Stimulated activated CD4-positive, alpha-beta T cell treated with anti-CD3 and anti-CD28 coated beads, Interleukin-12 subunit alpha, Interleukin-12 subunit beta, amount 100 ng/mL, for 4 hours (primary cell): ENCODE measurements around the gene LRG1.
"Not testable (repeated sequence)": the region's sequence is repeated elsewhere in the genome, so short reads cannot be mapped to it uniquely, and the experiment has no call there.

Source experiments
- DNase-seq: peaks from one replicate; pipeline ENCODE4 v3.0.0-alpha.2; 2020

The LRG1 gene

DNA sequence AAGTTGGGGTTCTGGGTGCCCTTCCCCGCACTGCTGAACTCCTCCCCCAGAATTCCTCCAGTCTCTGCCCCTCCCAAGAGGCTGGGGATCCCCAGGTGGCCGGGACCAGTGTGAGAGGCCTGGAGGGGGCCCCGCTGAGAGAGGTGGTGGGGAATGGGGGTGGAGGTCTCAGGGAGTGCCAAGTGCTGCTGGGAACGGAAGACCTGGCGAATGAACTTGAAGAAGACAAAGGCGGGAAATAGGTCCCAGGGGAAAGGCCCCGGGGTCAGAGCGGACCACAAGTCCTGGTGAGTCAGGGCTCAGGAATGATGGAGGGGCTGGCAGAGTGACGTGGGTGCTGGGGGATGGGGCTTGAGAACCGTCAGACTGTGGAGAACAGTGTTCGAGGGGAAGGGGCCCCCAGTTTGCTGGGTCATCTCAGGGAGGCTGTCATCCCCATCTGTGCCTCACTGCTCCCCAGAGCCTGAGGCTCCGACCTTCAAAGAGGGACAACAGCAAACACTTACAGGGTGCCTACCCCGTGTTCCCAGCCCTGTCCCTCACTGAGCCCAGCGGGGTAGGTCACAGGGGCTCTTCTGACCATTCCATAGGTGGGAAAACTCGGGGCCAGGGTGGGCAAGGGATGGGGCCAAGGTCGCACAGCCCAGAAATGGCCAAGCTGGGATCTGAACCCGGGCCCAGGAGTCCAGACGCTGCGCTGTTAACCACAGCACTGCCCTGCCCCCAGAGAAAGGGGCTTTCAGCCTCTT lies 35.6 kb upstream of the LRG1 start:
- DNase-seq: no peak

DNA sequence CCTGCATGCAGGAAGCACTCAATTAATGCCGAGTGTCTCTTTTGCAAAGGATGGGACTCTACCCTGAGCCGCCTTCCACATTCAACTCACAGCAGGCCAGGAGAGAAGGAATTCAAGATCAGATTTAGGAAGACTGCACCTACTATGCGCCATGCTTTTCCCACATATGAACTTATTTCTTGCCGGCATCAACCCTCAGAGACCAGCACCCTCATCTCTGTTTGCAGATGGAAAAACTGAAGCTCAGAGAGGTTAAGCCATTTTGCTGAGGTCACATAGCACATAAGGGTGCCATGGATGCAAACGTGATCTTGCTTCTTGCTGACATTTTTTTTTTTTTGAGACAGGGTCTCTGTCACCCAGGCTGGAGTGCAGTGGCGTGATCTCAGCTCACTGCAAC lies 33.8 kb upstream of the LRG1 start:
- DNase-seq: no peak

DNA sequence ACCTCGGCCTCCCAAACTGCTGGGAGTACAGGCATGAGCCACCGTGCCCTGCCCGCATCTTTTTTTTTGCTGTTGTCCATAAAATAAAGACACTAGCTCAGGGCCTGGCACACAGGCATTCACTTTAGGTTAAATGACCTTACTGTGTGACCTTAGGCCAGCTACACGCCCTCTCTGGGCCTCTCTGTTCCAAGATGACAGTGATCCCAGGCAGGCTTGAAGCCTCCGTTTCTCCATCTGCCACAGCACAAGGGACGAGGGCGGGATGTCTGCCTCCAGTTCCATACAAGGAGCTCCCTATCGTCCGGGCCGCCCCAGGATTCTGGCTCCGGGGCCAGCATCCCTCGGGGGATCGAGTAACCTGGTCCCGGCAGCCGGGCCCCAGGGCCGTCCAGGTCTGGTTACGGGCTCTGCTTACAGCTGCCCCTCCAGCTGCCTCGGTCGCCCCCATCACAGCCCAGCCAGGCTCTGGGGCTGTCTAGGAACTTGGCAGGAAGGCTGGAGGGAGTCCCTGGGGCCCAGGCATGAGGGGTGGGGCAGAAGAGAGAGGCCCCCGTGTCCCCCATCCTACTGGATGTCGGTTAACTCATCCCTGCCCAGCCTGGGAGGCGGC lies 31.6 kb upstream of the LRG1 start:
- DNase-seq: no peak

DNA sequence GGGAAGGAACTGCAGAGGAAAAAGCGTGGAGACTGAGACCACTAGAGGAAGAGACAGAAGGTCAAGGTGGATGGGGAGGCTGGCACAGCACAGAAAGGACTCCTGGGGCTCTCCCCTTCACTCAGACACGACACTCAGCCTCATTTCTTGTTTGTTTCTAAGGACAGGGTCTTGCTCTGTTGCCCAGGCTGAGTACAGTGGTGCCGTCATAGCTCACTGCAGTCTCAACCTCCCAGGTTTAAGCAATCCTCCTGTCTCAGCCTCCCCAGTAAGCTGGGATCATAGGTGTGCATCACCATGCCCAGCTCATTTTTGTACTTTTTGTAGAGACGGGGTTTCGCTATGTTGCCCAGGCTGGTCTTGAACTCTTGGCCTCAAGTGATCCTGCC lies 31.1 kb upstream of the LRG1 start:
- DNase-seq: no peak

DNA sequence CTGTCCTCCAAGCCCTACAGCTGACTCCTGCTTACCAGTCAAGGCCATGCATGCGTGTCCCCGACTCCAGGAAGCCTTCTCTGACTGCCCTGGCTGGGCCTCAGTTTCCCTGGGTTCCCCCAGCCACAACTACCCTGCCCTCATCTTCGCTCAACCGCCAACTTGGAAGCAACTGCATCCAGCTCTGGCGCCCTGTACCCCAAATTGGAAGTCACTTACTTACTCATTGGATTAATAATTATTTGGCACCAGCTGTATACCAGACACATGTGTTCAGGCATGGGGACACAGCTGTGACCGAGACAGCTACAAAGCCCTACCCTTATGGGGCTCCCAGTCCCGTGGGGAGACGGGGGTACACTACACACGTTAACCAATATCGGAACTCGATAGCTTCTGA lies 30.6 kb upstream of the LRG1 start:
- DNase-seq: no peak

DNA sequence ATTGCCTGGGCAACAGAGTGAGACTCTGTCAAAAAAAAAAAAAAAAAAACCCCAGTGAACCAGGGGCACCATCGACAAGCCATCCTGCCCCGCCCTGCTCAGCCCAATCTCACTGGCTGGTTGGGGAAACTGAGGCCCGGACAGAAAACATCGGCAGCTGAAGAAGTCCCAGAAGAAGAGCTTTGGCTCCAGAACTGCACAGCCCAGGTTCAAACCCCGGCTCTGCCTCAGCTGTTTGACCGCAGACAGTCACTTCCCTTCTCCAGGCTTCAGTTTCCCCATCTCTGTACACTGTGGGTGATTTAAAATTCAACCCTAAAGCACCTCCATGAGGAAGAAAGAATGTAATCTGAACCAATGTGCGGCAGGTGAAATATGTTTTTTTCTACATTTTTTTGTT lies 29.1 kb upstream of the LRG1 start:
- no peak for DNase-seq

DNA sequence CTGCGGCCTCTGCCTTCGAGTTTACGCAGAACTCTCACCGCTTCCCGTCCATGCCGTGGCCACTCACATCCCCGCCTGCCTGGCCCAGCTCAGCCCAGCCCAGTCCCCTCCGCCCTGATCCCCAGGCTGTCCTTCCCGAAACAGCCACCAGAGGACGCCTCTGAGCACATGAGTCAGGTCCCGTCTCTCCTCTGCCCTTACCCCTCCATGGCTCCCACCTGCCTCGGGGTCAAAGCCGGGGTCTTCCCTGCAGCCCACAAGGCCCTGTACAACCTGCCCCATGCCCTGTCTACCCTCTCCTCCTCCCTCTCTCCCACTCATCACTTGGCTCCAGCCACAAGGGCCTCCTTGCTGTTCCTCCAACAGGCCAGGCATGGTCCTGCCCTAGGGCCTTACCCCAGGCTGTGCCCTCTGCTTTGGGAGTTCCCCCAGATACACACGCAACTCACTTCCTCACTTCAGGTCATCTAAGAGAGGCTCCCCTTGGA lies 27.8 kb upstream of the LRG1 start:
- DNase-seq: peak; percentile 53

DNA sequence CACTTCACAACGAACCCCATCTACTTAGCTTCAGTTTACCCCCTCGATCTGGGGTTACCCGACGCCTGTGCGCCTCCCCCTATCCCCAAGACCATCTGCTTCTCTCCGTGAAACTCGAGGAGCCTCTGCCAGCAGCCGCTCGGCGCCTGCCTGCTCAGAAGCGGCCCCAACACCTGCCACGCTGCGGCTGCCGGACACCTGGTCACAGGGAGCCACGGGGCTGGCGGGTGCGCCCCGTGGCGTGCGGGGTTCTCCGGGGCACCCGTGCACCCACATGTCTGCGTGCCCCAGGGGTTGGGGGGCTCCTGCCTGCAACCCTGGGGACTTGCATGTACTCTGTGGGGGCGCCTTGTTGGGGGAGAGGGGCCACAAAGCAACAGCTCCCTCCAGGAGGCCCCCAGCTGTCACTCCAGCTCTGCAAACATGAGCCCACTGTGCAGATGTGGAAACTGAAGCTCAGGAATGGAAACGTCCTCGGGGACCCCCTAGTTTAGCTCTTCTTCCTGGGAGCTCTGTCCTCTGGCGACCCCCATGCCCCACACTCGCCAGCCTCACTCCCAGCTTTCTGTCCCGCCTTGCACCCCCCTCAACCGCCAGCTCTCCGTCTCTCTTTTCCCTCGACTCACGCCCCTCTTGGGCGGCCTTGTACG lies 26.7 kb upstream of the LRG1 start:
- DNase-seq: no peak

DNA sequence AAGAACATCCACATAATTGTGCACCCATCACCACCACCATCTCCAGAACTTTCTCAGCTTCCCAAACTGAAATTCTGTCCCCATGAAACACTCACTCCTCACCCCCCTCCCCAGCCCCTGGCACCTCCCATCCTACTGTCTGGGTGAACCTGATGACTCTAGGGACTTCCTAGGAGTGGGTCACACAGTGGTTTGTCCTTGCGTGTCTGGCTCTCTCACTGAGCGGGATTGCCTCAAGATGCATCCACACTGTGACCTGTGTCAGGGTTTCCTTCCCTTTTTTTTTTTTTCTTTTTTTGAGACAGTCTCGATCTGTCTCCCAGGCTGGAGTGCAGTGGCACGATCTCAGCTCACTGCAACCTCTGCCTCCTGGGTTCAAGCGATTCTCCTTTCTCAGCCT lies 23.7 kb upstream of the LRG1 start:
- not testable (repeated sequence) for DNase-seq

DNA sequence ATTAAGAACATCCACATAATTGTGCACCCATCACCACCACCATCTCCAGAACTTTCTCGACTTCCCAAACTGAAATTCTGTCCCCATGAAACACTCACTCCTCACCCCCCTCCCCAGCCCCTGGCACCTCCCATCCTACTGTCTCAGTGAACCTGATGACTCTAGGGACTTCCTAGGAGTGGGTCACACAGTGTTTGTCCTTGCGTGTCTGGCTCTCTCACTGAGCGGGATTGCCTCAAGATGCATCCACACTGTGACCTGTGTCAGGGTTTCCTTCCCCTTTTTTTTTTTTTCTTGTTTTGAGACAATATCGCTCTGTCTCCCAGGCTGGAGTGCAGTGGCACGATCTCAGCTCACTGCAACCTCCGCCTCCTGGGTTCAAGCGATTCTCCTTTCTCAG lies 22.2 kb upstream of the LRG1 start:
- not testable (repeated sequence) for DNase-seq

DNA sequence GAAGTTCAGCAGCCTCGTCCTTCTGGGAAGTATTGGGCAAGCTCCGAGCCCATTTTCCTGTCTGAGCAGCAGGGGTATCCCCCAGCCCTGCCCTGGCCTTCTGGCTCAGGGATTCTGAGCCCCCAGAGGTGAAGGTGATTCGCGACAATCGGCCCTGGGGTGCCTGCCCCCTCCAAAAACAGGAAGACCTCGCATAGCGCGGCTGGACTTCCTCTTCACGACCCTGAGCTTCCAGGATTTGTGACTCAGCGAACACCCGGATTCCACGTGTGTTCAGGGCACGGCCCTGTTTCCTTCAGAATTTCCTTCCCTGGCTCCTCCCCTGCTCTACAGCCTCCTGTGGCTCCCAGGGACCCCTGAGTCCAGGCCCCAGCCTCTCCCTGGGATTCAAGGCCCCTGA lies 19.7 kb upstream of the LRG1 start, which contains the start of gene SEMA6B:
TSS of gene SEMA6B (minus strand) at position 116 of the 400 bp plus-strand sequence. CDS start 1,227 bp downstream, outside the sequence.
- DNase-seq: no peak

DNA sequence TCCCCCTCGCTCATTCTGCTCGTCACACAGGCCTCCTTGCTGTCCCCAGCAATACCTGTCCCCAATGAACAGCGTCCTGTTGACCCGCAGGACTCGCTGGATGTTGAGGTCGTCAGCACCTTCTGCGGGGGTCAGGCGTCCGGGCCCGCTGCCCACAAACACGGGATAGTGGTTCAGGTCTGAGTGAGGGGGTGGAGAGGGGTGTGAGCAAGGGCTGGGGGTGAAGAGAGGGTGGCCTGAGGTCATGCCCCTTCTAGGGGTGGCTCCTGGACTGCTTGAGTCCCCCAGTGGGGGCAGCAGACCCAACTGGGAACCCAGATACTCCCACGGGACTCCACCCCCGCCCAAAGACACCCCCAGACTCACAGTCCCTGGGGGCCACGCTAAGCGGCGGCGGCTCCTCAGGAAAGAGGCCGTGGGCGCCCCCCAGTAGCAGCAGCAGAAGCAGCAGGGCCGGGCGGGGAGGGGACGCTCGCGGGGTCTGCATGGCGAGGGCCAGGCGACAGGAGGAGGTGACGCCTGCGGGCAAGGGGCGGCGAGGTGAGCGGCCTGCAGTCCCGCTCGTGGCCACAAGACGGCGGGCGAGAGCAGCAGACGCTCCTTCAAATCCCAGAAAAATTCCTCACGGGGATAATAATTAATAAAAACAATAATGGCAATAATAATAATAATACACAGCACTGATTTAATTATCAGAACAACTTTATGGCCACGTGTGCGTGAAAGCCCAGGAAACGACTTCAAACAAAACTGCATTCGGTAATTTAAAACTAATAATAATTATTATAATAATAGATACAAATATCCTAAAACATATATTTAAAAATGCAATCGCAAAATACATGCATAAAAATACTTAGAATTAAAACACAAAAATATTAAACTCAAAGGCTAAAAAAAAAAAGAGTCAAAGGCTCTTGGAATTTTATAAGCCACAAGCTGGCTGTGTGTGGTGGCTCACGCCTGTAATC lies 18.4 kb upstream of the LRG1 start:
- peak; percentile 33 for DNase-seq

DNA sequence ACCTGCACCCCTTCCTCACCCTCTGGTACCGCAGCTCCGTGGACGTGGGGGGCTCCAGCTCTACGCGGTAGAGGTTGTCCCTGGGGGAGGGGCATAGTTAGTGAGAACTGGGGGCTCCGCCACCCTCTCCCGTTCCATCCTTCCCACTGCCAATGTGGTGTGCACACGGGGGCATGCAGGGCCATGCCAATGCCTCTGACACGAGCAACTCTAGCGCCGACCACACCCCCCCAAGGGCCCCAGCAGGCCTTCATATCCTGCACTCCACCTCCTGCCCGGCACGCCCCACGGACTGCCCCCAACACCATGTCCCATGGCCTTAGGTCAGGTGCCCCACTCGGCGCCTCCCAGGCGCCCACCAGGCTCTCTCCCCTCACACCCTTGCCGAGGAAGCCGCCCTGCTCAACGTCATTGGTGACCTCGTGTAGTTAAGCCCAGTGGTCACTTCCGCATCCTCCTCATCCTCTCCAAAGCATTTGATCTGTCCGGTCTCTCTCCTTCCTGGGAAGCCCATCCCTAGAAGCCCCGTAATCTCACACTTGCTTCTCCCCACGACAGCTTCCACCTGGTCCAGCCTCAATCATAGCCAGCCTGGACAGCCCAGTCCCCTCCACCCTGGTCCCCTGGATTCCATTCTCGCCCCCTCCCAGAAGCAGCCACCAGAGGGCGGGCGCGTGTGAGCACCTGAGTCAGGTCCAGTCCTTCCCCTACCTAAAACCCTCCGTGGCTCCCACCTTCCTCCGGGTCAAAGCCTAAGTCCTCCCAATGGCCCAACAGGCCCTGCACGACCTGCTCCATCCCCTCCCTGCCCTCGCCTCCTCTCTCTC lies 17.5 kb upstream of the LRG1 start:
- no peak for DNase-seq

DNA sequence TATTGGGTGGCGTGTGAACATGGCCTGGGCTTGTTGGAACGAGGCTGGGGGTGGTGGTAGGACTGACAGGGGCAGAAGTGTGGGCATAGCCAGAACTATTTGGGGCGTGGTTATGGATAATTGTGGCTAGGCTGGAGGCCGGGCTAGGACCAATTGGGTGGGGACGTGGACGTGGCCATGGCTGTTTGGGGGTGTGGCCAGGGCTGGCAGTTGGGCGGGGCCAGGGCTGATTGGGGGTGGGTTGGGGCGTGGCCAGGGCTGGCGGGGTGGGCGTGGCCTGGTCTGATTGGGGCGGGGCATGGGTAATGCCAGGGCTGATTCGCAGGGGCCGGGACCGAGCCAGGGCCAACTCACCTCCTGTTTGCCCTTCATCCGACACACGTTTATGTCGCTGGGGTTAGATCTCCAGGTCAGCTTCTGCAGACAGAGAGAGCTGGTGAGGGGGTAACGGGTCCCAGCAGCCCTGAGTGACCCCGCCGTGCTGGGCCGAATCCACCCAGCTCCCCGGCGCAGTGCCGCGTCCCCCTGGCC lies 16.8 kb upstream of the LRG1 start:
- peak; percentile 11 for DNase-seq

DNA sequence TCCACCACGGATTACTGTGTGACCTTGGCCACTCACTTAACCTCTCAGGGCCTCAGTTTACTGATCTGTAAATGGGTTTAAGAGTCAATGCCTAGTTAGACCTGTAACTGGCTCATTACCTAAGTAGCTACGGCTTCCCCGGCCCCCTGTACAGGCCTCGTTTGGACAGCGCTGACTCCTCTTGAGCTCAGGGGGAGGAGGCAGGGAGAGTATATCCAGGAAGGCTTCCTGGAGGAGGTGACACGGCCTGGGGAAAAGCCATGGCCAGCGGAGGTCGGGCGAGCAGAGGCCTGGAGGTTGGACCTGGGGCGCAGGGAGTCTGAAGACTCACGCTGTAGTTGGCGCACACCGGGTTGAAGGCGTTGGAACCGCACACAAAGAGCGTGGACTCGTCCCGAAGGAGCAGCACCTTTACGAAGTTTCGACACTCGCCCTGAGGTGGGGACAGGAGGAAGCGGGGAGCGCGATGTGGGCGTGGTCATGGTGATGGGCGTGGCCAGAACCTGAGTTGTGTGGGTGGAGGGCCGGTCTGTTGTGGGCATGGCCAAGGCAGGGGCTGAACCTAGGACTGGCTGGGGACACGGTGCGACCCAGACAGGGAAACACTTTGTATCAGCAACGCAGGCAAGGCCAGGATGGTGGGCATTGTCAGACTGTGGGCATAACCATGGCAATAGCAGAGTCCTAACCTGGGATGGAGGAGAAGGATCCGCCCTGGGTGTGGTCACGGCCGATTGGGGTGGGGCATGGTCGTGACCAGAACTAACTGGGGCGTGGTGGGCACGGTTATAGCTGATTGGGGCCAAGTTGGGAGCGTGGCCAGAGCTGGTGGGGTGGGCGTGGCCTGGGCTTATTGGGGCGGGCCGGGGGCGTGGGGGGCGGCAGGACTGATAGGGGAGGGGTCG lies 16.1 kb upstream of the LRG1 start:
- DNase-seq: no peak

DNA sequence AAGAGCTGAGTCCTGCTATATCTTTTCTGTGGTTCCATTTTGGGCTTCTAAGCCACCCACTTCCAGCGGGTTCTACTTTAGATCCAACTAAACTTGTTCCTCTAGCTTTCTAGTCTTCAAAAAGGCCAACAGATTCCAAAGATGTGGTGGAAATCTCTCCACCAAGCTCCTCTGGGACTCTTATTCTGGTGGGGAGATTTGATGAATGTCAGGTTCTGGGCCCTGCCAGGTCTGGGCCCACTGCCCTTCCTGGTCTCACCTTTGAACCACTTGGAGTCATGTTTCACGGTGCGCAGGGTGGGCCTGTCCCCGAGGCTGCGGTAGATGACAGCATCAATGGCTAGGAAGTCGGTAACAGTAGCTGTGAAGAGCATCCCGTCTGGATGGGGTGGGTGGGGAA lies 14.9 kb upstream of the LRG1 start:
- no peak for DNase-seq

DNA sequence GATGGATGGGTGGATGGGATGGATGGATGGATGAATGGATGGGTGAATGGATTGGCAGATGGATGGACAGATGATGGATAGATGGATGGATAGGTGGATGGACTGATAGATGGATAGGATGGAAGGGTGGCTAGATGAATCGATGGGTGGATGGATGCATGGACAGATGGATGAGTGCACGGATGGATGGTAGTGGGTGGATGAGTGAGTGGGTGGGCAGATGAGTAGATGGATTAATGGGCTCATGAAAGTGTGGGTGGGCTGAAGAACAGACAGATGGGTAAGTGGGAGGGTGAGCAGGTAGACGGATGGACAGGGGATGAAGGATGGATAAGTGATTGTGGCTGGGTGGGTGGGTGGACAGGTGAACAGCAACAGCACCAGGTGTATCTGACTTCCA lies 13.9 kb upstream of the LRG1 start:
- DNase-seq: no peak

DNA sequence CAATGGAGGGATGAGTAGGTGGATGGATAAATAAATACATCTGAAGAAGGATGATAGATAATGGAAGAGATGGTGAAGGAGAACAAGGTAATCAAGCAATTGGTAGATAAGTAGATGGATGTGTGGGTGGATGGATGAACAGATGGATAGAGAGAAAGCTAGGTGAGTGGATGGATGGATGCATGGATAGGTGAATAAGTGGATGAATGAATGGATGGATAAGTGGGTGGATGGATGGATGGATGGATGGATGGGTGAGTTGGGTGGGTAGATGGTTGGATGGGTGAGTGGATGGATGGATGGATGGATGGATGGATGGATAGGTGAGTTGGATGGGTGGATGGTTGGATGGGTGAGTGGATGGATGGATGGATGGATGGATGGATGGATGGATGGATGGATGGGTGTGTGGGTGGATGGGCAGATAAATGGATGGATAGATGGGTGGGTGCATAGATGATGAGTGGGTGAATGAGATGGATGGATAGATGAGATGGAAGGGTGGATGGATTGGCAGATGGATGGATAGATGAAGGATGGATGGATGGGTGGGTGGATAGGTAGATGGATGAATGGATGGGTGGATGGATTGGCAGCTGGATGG lies 13.4 kb upstream of the LRG1 start:
- DNase-seq: no peak

DNA sequence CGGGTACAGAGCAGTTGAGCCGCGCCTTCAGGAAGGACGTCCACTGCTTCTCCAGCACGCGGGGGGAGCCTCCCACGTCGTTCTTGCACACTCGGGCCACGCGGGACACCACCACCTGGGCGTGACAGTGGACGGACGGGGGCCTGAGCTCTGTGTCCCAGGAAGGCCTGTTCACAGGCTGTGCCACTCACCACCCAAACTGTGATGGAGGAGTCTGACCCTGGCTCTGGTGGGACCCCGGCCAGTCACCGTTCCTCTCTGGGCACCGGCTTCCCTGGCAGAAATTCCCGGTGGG lies 12.6 kb upstream of the LRG1 start:
- DNase-seq: no peak

DNA sequence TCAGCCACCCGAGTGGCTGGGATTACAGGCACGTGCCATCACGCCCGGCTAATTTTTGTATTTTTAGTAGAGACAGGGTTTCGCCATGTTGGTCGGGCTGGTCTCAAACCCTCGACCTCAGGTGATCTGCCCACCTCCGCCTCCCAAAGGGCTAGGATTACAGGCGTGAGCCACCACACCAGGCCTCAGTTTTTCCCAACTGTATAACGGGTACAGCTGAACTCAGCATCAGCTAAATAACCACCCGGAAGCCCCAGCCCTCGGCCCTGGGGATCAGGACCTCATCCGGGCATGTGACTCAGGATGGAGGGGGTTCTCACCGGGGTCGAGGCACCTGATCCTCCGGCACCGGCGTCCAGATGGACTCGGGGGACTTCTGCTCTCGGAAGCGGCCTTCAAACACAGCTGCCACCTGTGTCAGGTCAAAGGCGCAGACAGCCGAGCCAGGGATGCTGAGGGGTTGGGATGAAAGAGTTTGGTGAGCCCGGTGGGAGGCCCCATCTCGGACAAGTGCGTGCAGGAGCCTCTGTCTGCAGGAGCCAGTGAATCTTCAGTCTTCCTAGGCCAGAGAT lies 10.7 kb upstream of the LRG1 start:
- no peak for DNase-seq
